ENCODE measurements around the gene ABCA3. TPM values are rescaled to one million over a fixed set of nuclear protein-coding genes. Genes with fewer than 3 reads are reported as not detected.

ABCA3 gene
- total RNA-seq, 1 experiment from 2014 or later, result 7.6 TPM

DNA sequence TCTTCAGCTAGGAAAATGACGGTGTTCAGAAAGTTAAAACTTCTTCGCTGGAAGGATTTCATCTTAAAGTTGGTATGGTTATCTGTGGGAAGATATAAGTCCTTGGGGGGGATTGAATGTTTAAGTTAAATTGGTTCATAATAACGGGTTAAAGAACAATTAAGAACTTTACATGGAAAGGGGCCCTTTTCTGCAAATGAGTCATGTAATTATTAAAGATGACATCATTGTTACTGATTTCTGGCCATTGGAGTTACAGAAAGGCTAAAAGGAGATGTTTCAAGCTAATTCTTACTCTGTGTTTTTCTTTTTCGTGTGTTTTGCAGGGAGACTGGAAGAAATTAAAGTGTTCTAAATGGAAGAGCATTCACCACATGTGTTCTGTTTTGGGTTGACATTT is 20.6 kb upstream of the ABCA3 start:
- no TSS peak for BruUV-seq (replicated peaks)
- Mint-ChIP-seq H3K27me3 (ENCODE audit: unreplicated experiment) (peaks cover 84% of the 10 kb centered on the region), H3K9me3 (ENCODE audit: low read depth, unreplicated experiment) (peaks cover 6% of the 10 kb centered on the region), H3K36me3 (ENCODE audit: insufficient read depth, unreplicated experiment) (no peaks in the 10 kb centered on the region), H3K27ac (ENCODE audit: unreplicated experiment) (no peak overlapping the region), H3K4me1 (ENCODE audit: low read depth, unreplicated experiment) (no peaks in the 10 kb centered on the region), H3K4me3 (ENCODE audit: low read depth, unreplicated experiment) (no peak overlapping the region)
- DNase-seq, result no peak
- intact Hi-C loops (cut with micrococcal nuclease; ENCODE audit: unreplicated experiment), result no loop called here
- TF ChIP-seq, protein P1, sequence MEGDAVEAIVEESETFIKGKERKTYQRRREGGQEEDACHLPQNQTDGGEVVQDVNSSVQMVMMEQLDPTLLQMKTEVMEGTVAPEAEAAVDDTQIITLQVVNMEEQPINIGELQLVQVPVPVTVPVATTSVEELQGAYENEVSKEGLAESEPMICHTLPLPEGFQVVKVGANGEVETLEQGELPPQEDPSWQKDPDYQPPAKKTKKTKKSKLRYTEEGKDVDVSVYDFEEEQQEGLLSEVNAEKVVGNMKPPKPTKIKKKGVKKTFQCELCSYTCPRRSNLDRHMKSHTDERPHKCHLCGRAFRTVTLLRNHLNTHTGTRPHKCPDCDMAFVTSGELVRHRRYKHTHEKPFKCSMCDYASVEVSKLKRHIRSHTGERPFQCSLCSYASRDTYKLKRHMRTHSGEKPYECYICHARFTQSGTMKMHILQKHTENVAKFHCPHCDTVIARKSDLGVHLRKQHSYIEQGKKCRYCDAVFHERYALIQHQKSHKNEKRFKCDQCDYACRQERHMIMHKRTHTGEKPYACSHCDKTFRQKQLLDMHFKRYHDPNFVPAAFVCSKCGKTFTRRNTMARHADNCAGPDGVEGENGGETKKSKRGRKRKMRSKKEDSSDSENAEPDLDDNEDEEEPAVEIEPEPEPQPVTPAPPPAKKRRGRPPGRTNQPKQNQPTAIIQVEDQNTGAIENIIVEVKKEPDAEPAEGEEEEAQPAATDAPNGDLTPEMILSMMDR (IDR thresholded peaks at IDR 0.05; ENCODE audit: unreplicated experiment), result no peak
- CTCF ChIA-PET, result interaction anchor here (0.7 kb wide), 1 partner anchor 24 kb away, joined by 5 read pairs; no protein-coding TSS in a partner anchor

DNA sequence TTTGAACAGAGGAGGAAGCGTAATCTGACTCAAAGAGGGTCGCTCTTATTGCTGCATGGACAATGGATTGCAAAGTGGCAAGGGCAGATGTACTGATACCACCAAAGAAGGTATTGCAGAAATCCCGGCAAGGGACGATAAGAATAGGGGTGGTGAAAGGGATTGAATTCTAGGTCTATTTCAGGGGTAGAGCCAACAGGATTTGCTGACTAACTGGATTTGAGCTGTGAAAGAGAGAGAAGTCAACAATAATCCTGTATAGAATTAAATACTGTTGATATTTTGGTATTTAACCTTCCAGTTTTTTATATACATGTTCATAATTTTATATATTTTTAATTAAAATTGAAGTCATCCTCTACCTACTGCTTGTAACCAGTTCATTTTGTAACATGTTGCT is 19.4 kb upstream of the ABCA3 start:
- TF ChIP-seq, protein P1 (IDR thresholded peaks at IDR 0.05; ENCODE audit: unreplicated experiment), result no peak
- CTCF ChIA-PET, result interaction anchor here (0.5 kb wide), 1 partner anchor 41 kb away, joined by 5 read pairs; no protein-coding TSS in a partner anchor
- no peaks in the 10 kb centered on the region for H3K36me3 Mint-ChIP-seq (ENCODE audit: insufficient read depth, unreplicated experiment)
- BruUV-seq (replicated peaks), result no TSS peak
- intact Hi-C loops (cut with micrococcal nuclease; ENCODE audit: unreplicated experiment), result no loop called here
- peaks cover 6% of the 10 kb centered on the region for H3K9me3 Mint-ChIP-seq (ENCODE audit: low read depth, unreplicated experiment)
- no peak for DNase-seq
- H3K4me3 Mint-ChIP-seq (ENCODE audit: low read depth, unreplicated experiment), result no peak overlapping the region
- peaks cover 72% of the 10 kb centered on the region for H3K27me3 Mint-ChIP-seq (ENCODE audit: unreplicated experiment)
- no peaks in the 10 kb centered on the region for H3K4me1 Mint-ChIP-seq (ENCODE audit: low read depth, unreplicated experiment)
- no peak overlapping the region for H3K27ac Mint-ChIP-seq (ENCODE audit: unreplicated experiment)

DNA sequence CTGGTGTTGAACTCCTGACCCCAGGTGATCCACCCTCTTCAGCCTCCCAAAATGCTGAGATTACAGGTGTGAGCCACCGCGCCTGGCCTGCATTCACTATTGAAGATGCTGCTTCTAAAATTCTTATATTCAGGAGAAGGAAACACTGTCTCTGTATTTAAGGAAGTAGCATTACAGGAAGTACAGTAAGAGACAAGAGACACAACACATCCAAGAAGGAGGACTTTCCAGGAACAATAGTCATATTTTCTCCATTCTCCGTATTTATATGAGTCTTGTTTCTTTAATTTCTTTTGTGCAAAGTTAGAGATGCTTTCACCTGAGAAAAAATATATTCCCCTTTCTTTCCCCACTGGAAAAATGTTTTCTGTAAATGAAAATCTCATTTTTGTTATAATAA is 18.3 kb upstream of the ABCA3 start:
- intact Hi-C loops (cut with micrococcal nuclease; ENCODE audit: unreplicated experiment), result no loop called here
- Mint-ChIP-seq H3K4me1 (ENCODE audit: low read depth, unreplicated experiment) (no peaks in the 10 kb centered on the region), H3K36me3 (ENCODE audit: insufficient read depth, unreplicated experiment) (no peaks in the 10 kb centered on the region), H3K27me3 (ENCODE audit: unreplicated experiment) (peaks cover 61% of the 10 kb centered on the region), H3K9me3 (ENCODE audit: low read depth, unreplicated experiment) (peaks cover 6% of the 10 kb centered on the region), H3K4me3 (ENCODE audit: low read depth, unreplicated experiment) (no peak overlapping the region), H3K27ac (ENCODE audit: unreplicated experiment) (no peak overlapping the region)
- no peak for DNase-seq
- CTCF ChIA-PET, result interaction anchor here (0.6 kb wide), 1 partner anchor 38 kb away, joined by 5 read pairs; no protein-coding TSS in a partner anchor
- no TSS peak for BruUV-seq (replicated peaks)
- TF ChIP-seq, protein P1 (IDR thresholded peaks at IDR 0.05; ENCODE audit: unreplicated experiment), result no peak

DNA sequence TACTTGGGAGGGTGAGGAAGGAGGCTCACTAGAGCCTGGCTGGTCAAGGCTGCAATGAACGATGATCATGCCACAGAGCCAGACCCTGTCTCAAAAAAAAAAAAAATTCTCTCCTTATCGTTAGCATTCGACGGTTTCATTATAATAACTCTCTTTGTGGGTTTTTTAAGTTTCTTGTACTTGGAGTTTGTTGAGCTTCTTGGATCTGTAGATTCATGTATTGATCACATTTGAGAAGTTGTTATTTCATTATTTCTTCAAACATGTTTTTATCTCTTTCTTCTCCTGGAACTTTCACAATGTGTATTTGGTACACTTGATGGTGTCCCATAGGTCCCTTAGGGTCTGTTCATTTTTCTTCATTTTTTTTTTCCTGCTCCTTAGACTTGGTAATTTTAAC is 16.8 kb upstream of the ABCA3 start:
- no peaks in the 10 kb centered on the region for H3K4me1 Mint-ChIP-seq (ENCODE audit: low read depth, unreplicated experiment)
- intact Hi-C loops (cut with micrococcal nuclease; ENCODE audit: unreplicated experiment), result no loop called here
- no TSS peak for BruUV-seq (replicated peaks)
- H3K4me3 Mint-ChIP-seq (ENCODE audit: low read depth, unreplicated experiment), result no peak overlapping the region
- no peak for DNase-seq
- H3K27me3 Mint-ChIP-seq (ENCODE audit: unreplicated experiment), result peaks cover 56% of the 10 kb centered on the region
- TF ChIP-seq, protein P1 (IDR thresholded peaks at IDR 0.05; ENCODE audit: unreplicated experiment), result no peak
- no peak overlapping the region for H3K27ac Mint-ChIP-seq (ENCODE audit: unreplicated experiment)
- CTCF ChIA-PET, result interaction anchor here (0.6 to 1.0 kb wide), 2 partner anchors 10 to 33 kb away, joined by 3 read pairs; no protein-coding TSS in a partner anchor
- peaks cover 6% of the 10 kb centered on the region for H3K9me3 Mint-ChIP-seq (ENCODE audit: low read depth, unreplicated experiment)
- H3K36me3 Mint-ChIP-seq (ENCODE audit: insufficient read depth, unreplicated experiment), result no peaks in the 10 kb centered on the region
